ENCODE data around the gene HHLA2. TPM values are rescaled to one million over a fixed set of nuclear protein-coding genes. Genes with fewer than 3 reads are reported as not detected.
"Not testable (repeated sequence)": the region's sequence is repeated elsewhere in the genome, so short reads cannot be mapped to it uniquely, and the experiment has no call there.

Gene HHLA2
- total and polyA plus RNA-seq, 2 experiments from 2014 or later = not detected

DNA sequence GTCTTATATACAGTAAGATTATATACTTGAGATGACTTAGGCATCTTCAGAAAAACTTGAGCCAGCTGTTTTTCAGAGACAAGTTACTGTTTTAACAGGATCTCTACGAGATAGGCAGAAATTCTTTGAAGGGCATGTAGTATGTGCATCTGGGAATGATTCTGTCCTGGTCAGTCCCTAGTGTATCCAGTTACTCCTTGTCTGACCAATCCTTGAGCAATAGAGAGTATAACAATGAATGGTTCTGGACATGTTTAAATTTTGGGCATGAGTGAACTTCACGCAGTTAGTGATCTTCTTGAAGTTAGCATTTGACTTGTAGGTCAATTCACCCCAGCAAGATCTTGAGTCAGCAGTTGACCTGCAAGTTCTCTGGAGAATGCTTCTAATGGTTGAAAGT lies 24.7 kb upstream of the HHLA2 start (continued):
- TF ChIP-seq EZH2 (IDR thresholded peaks at IDR 0.05; ENCODE audit: low read depth, unreplicated experiment) (no peak), STAT1 (IDR thresholded peaks at IDR 0.05; ENCODE audit: unreplicated experiment) (no peak)
- TF ChIP-seq, protein P1, sequence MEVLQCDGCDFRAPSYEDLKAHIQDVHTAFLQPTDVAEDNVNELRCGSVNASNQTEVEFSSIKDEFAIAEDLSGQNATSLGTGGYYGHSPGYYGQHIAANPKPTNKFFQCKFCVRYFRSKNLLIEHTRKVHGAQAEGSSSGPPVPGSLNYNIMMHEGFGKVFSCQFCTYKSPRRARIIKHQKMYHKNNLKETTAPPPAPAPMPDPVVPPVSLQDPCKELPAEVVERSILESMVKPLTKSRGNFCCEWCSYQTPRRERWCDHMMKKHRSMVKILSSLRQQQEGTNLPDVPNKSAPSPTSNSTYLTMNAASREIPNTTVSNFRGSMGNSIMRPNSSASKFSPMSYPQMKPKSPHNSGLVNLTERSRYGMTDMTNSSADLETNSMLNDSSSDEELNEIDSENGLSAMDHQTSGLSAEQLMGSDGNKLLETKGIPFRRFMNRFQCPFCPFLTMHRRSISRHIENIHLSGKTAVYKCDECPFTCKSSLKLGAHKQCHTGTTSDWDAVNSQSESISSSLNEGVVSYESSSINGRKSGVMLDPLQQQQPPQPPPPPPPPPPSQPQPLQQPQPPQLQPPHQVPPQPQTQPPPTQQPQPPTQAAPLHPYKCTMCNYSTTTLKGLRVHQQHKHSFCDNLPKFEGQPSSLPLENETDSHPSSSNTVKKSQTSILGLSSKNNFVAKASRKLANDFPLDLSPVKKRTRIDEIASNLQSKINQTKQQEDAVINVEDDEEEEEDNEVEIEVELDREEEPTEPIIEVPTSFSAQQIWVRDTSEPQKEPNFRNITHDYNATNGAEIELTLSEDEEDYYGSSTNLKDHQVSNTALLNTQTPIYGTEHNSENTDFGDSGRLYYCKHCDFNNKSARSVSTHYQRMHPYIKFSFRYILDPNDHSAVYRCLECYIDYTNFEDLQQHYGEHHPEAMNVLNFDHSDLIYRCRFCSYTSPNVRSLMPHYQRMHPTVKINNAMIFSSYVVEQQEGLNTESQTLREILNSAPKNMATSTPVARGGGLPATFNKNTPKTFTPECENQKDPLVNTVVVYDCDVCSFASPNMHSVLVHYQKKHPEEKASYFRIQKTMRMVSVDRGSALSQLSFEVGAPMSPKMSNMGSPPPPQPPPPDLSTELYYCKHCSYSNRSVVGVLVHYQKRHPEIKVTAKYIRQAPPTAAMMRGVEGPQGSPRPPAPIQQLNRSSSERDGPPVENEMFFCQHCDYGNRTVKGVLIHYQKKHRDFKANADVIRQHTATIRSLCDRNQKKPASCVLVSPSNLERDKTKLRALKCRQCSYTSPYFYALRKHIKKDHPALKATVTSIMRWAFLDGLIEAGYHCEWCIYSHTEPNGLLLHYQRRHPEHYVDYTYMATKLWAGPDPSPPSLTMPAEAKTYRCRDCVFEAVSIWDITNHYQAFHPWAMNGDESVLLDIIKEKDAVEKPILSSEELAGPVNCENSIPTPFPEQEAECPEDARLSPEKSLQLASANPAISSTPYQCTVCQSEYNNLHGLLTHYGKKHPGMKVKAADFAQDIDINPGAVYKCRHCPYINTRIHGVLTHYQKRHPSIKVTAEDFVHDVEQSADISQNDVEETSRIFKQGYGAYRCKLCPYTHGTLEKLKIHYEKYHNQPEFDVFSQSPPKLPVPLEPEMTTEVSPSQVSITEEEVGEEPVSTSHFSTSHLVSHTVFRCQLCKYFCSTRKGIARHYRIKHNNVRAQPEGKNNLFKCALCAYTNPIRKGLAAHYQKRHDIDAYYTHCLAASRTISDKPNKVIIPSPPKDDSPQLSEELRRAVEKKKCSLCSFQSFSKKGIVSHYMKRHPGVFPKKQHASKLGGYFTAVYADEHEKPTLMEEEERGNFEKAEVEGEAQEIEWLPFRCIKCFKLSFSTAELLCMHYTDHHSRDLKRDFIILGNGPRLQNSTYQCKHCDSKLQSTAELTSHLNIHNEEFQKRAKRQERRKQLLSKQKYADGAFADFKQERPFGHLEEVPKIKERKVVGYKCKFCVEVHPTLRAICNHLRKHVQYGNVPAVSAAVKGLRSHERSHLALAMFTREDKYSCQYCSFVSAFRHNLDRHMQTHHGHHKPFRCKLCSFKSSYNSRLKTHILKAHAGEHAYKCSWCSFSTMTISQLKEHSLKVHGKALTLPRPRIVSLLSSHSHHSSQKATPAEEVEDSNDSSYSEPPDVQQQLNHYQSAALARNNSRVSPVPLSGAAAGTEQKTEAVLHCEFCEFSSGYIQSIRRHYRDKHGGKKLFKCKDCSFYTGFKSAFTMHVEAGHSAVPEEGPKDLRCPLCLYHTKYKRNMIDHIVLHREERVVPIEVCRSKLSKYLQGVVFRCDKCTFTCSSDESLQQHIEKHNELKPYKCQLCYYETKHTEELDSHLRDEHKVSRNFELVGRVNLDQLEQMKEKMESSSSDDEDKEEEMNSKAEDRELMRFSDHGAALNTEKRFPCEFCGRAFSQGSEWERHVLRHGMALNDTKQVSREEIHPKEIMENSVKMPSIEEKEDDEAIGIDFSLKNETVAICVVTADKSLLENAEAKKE (CRISPR knock-in tag; IDR thresholded peaks at IDR 0.05) = no peak
- TF ChIP-seq, protein P2, sequence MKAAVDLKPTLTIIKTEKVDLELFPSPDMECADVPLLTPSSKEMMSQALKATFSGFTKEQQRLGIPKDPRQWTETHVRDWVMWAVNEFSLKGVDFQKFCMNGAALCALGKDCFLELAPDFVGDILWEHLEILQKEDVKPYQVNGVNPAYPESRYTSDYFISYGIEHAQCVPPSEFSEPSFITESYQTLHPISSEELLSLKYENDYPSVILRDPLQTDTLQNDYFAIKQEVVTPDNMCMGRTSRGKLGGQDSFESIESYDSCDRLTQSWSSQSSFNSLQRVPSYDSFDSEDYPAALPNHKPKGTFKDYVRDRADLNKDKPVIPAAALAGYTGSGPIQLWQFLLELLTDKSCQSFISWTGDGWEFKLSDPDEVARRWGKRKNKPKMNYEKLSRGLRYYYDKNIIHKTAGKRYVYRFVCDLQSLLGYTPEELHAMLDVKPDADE (IDR thresholded peaks at IDR 0.05) = no peak

DNA sequence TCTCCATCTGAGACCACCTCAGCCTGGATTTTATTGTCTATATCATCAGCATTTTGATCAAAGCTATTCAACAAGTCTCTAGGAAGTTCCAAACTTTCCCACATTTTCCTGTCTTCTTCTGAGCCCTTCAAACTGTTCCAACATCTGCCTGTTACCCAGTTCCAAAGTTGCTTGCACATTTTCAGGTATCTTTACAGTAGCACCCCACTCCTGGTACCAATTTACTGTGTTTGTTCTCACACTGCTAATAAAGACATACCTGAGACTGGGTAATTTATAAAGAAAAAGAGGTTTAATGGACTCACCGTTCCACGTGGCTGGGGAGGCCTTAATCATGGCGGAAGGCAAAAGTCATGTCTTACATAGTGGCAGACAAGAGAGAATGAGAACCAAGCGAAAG lies 17.3 kb upstream of the HHLA2 start:
- H3K27me3 ChIP-seq (ENCODE audit: insufficient read depth); H3K4me1 ChIP-seq (ENCODE audit: insufficient read depth); H2AFZ ChIP-seq; DNase-seq (ENCODE audit: low spot score); H3F3A ChIP-seq (replicated peaks; ENCODE audit: low read depth); H3K4me3 ChIP-seq; H3K9me2 ChIP-seq (ENCODE audit: insufficient read depth); H3K4me2 ChIP-seq; ATAC-seq; H4K20me1 ChIP-seq (replicated peaks; ENCODE audit: insufficient read depth); H3K27ac ChIP-seq (ENCODE audit: low read depth); H3K4me3 Mint-ChIP-seq; H3K79me2 ChIP-seq (replicated peaks; ENCODE audit: insufficient read depth); H3K27ac Mint-ChIP-seq; H3K27me3 Mint-ChIP-seq (ENCODE audit: insufficient read depth, low read depth, poor library complexity); H3K4me1 Mint-ChIP-seq: not testable (repeated sequence)
- H3K9me3 Mint-ChIP-seq = peaks cover 28% of the 10 kb centered on the region
- peaks cover 13% of the 10 kb centered on the region; the same call in 1 of the 2 replicates for H3K36me3 ChIP-seq (ENCODE audit: insufficient read depth)
- peaks cover 10% of the 10 kb centered on the region for H3K36me3 Mint-ChIP-seq (ENCODE audit: low read depth)

All from GM23338 (cell line).